Endodermal cell (in vitro differentiated cells): ENCODE measurements around the gene OSTN. TPM values are rescaled to one million over a fixed set of nuclear protein-coding genes. Genes with fewer than 3 reads are reported as not detected.
"Not testable (repeated sequence)": the region's sequence is repeated elsewhere in the genome, so short reads cannot be mapped to it uniquely, and the experiment has no call there.

Experiments used
- DNase-seq: peaks from one replicate; pipeline ENCODE4 v3.0.0-alpha.2; 2017
- H3K27ac ChIP-seq: 2 replicates; pipeline ENCODE4 v1.5.1; 2013; ENCODE audit warnings: mild to moderate bottlenecking, low read depth, low read length, moderate library complexity
- H3K27me3 ChIP-seq: 2 replicates; pipeline ENCODE4 v1.6.1; 2013; ENCODE audit warnings: mild to moderate bottlenecking, low read length, moderate library complexity; ENCODE audit not compliant: insufficient read depth, control insufficient read depth, poor library complexity, severe bottlenecking
- H3K36me3 ChIP-seq: 2 replicates; pipeline ENCODE4 v1.7.0; 2013; ENCODE audit warnings: mild to moderate bottlenecking, low read length, moderate library complexity; ENCODE audit not compliant: control insufficient read depth, insufficient read depth
- H3K4me1 ChIP-seq: one replicate; pipeline ENCODE4 v1.7.0; 2013; ENCODE audit warnings: low read length; ENCODE audit not compliant: control insufficient read depth, insufficient read depth
- H3K4me3 ChIP-seq: 2 replicates; pipeline ENCODE4 v1.5.1; 2013; ENCODE audit warnings: mild to moderate bottlenecking, low read length, moderate library complexity
- H3K9ac ChIP-seq: 2 replicates; pipeline ENCODE4 v1.6.1; 2013; ENCODE audit warnings: mild to moderate bottlenecking, low read length, moderate library complexity; ENCODE audit not compliant: poor library complexity, severe bottlenecking; ENCODE audit errors: extremely low read depth
- H3K9me3 ChIP-seq: 2 replicates; pipeline ENCODE4 v1.6.1; 2013; ENCODE audit warnings: mild to moderate bottlenecking, low read length, moderate library complexity; ENCODE audit not compliant: control insufficient read depth
- H3K27ac Mint-ChIP-seq: 2 replicates; pipeline ENCODE4 v1.8.0; 2020; ENCODE audit warnings: mixed read lengths
- H3K27me3 Mint-ChIP-seq: 2 replicates; pipeline ENCODE4 v1.8.0; 2021; ENCODE audit warnings: mild to moderate bottlenecking, mixed read lengths; ENCODE audit not compliant: insufficient read depth
- H3K36me3 Mint-ChIP-seq: 2 replicates; pipeline ENCODE4 v1.8.0; 2020; ENCODE audit warnings: low read depth, mixed read lengths
- H3K4me1 Mint-ChIP-seq: 2 replicates; pipeline ENCODE4 v1.8.0; 2020; ENCODE audit warnings: mixed read lengths
- H3K4me3 Mint-ChIP-seq: 2 replicates; pipeline ENCODE4 v1.8.0; 2020; ENCODE audit warnings: mild to moderate bottlenecking, moderate library complexity, mixed read lengths
- H3K9me3 Mint-ChIP-seq: 2 replicates; pipeline ENCODE4 v1.8.0; 2020; ENCODE audit warnings: mild to moderate bottlenecking, mixed read lengths
- CTCF ChIP-seq: fragments of 200-600 bp; sonication (generic); conservative IDR thresholded peaks from 2 replicates; pipeline ENCODE4 v1.5.0; 2021; ENCODE audit warnings: antibody characterized with exemption, mild to moderate bottlenecking
- WGBS, 2 experiments: methylation state at CpG; one replicate each; pipeline versions ENCODE4 v1.1.5 to v1.1.7; 2013; ENCODE audit warnings: missing lambda C conversion rate in 2 of 2, mixed read lengths in 1 of 2; ENCODE audit not compliant: insufficient coverage in 1 of 2, insufficient read length in 1 of 2; 5-methylcytosine and 5-hydroxymethylcytosine counted together
- total RNA-seq, 2 donors: library from RNA; stranded (reverse); fragmentation: NEBNext Ultra II Directional in 1 of 2; extraction: Animal tissue kit (Norgen Biotek cat#: 25700) in 1 of 2; gene quantifications; 2 replicates in 1 of 2; 3 replicates in 1 of 2; pipeline ENCODE4 v1.2.1, GENCODE V29; 2021

OSTN gene
- total RNA-seq, 2 donors from 2014 or later, result not detected

GRCh38 chr3:191240486-191240885 is 41.4 kb downstream of the OSTN start:
- Histone ChIP-seq H3K27me3 (no peaks in the 10 kb centered on the region), H3K4me3 (no peak overlapping the region), H3K36me3 (no peaks in the 10 kb centered on the region), H3K9ac (no peak overlapping the region), H3K9me3 (no peaks in the 10 kb centered on the region), H3K4me1 (peaks cover 6% of the 10 kb centered on the region), H3K27ac (no peak overlapping the region)
- no peak overlapping the region for H3K27ac Mint-ChIP-seq
- H3K9me3 Mint-ChIP-seq, result no peaks in the 10 kb centered on the region
- H3K27me3 Mint-ChIP-seq, result no peaks in the 10 kb centered on the region
- peaks cover 33% of the 10 kb centered on the region for H3K4me1 Mint-ChIP-seq
- DNase-seq, result no peak
- no peaks in the 10 kb centered on the region for H3K36me3 Mint-ChIP-seq
- H3K4me3 Mint-ChIP-seq, result no peak overlapping the region
- TF ChIP-seq CTCF, result no peak
- 87 to 96% methylated on average over 3 to 5 of the region's 5 CpGs for WGBS, 2 experiments

GRCh38 chr3:191244242-191244867 is 45.3 kb downstream of the OSTN start:
- Mint-ChIP-seq H3K36me3 (no peaks in the 10 kb centered on the region), H3K4me1 (peaks cover 3% of the 10 kb centered on the region), H3K27me3 (no peaks in the 10 kb centered on the region), H3K27ac (no peak overlapping the region), H3K9me3 (no peaks in the 10 kb centered on the region), H3K4me3 (no peak overlapping the region)
- Histone ChIP-seq H3K4me3 (no peak overlapping the region), H3K27me3 (no peaks in the 10 kb centered on the region), H3K9ac (no peak overlapping the region), H3K4me1 (no peaks in the 10 kb centered on the region), H3K36me3 (no peaks in the 10 kb centered on the region), H3K27ac (no peak overlapping the region), H3K9me3 (no peaks in the 10 kb centered on the region)
- DNase-seq, result no peak
- peak; percentile 81 for TF ChIP-seq CTCF
- no CpG with 5 or more reads among the region's 2 CpGs for WGBS, 2 experiments

- H3K4me3 Mint-ChIP-seq, H3K9me3 ChIP-seq, H3K9ac ChIP-seq, H3K36me3 Mint-ChIP-seq, H3K27me3 Mint-ChIP-seq, H3K27ac ChIP-seq, H3K27me3 ChIP-seq, H3K27ac Mint-ChIP-seq, H3K4me3 ChIP-seq, H3K4me1 ChIP-seq, DNase-seq, H3K9me3 Mint-ChIP-seq, H3K4me1 Mint-ChIP-seq, H3K36me3 ChIP-seq: not testable (repeated sequence)
- 94% methylated on average over 2 to 5 of the region's 5 CpGs for WGBS, 2 experiments
Observed at GRCh38 chr3:191246034-191246433, 47.0 kb downstream of the OSTN start.

- no peak for TF ChIP-seq CTCF
- Histone ChIP-seq H3K9me3 (no peaks in the 10 kb centered on the region), H3K4me3 (no peak overlapping the region), H3K27ac (no peak overlapping the region), H3K4me1 (no peaks in the 10 kb centered on the region), H3K9ac (no peak overlapping the region), H3K36me3 (no peaks in the 10 kb centered on the region), H3K27me3 (no peaks in the 10 kb centered on the region)
- Mint-ChIP-seq H3K27ac (no peak overlapping the region), H3K9me3 (no peaks in the 10 kb centered on the region), H3K36me3 (no peaks in the 10 kb centered on the region), H3K4me1 (no peaks in the 10 kb centered on the region), H3K4me3 (no peak overlapping the region), H3K27me3 (no peaks in the 10 kb centered on the region)
- WGBS, 2 experiments, result 93 to 100% methylated on average over 1 of the region's 1 CpG
- no peak for DNase-seq
Observed at GRCh38 chr3:191246630-191247029, 47.6 kb downstream of the OSTN start.
